ENCODE results near the gene ANXA11.
"Not testable (repeated sequence)": the region's sequence is repeated elsewhere in the genome, so short reads cannot be mapped to it uniquely, and the experiment has no call there.

GRCh38 chr10:80247611-80248010 is 42.3 kb upstream of the ANXA11 start:
- TF ChIP-seq EZH2 (IDR thresholded peaks at IDR 0.05; ENCODE audit: borderline replicate concordance, low read length); CTCF (IDR thresholded peaks at IDR 0.05; ENCODE audit: low read length): not testable (repeated sequence)

All from OCI-LY1 (cell line).